IgD-negative memory B cell (primary cell): ENCODE results near the gene CBX5. TPM values are rescaled to one million over a fixed set of nuclear protein-coding genes. Genes with fewer than 3 reads are reported as not detected.

Source experiments
- H3K27ac Mint-ChIP-seq, 3 donors: one replicate each; pipeline ENCODE4 v1.8.0; 2020 to 2022; ENCODE audit warnings: mild to moderate bottlenecking in 3 of 3, mixed read lengths in 3 of 3, moderate library complexity in 1 of 3
- H3K27me3 Mint-ChIP-seq: one replicate; pipeline ENCODE4 v1.8.0; 2021; ENCODE audit warnings: mixed read lengths
- H3K36me3 Mint-ChIP-seq: one replicate; pipeline ENCODE4 v1.8.0; 2020; ENCODE audit warnings: mild to moderate bottlenecking, mixed read lengths
- H3K4me1 Mint-ChIP-seq, 3 donors: one replicate each; pipeline ENCODE4 v1.8.0; 2020 to 2022; ENCODE audit warnings: mixed read lengths in 3 of 3, mild to moderate bottlenecking in 1 of 3
- H3K4me3 Mint-ChIP-seq, 4 donors: one replicate each; pipeline ENCODE4 v1.8.0; 2020 to 2022; ENCODE audit warnings: mild to moderate bottlenecking in 4 of 4, mixed read lengths in 4 of 4, moderate library complexity in 3 of 4
- H3K9me3 Mint-ChIP-seq, 3 donors: one replicate each; pipeline ENCODE4 v1.8.0; 2020 to 2021; ENCODE audit warnings: mixed read lengths in 3 of 3, mild to moderate bottlenecking in 1 of 3
- polyA plus RNA-seq: library from polyadenylated mRNA; unstranded; fragments of 300-500 nt; fragmentation: Illumina TruSeq; gene quantifications from one replicate; pipeline ENCODE4 v1.2.3, GENCODE V29; 2021

CBX5 gene
- polyA plus RNA-seq, 1 donor from 2014 or later, result 20.6 TPM

DNA sequence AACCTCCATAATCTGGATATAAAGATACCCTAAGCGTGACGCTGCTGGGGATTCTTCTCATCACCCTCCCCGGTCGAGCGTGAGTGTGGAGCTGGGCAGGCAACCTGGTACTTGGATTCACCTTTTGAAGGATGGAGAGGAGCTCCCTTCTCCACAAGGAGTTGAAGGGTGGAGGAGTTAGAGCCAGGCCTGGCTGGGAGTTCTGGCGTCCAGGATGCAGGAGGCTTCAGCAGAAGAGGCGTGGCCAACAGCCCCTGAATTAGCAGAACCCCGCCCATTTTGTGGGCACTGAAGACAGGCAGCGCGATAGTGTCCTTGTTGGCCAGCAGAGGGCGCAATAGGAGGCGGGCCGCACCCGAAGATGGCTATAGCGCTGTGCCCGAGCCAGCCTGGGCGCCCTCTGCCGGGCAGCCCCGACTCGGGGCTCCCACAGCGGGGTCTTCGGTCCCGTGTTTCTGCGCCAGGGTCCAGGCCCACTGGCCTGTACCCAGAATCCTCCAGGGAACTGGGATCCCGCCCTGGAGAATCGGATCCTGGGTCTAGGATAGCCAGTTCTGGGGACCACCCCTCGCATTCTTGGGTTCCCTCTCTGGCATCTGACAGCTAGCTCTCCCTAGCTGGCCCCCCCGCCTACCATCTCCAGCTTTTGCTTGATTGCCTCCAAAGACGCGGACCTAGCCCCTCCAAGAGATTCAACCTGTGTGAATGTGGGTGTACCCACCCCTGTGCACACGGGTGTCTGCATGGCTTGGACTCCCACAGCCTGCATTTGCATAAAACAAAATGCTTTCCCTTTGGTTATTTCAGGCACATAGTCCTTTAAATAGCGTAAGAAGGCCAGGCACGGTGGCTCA, 65.1 kb downstream of the CBX5 start:
- H3K27me3 Mint-ChIP-seq, result peaks cover 7% of the 10 kb centered on the region
- H3K9me3 Mint-ChIP-seq, result no peaks in the 10 kb centered on the region
- H3K4me1 Mint-ChIP-seq, result peaks cover 28 to 36% (median 31%) of the 10 kb centered on the region in 3 donors
- H3K4me3 Mint-ChIP-seq, result peak overlapping the region; percentile 81 to 97 (median 92)
- H3K36me3 Mint-ChIP-seq, result no peaks in the 10 kb centered on the region
- peak overlapping the region in 2 of 3 donors; percentile 85 to 91 for H3K27ac Mint-ChIP-seq

- peak overlapping the region in 1 of 3 donors; percentile 73 for H3K27ac Mint-ChIP-seq
Observed at GRCh38 chr12:54213079-54213478, 66.8 kb downstream of the CBX5 start.

GRCh38 chr12:54211920-54212319, 68.0 kb downstream of the CBX5 start:
- no peak overlapping the region for H3K4me3 Mint-ChIP-seq
- peak overlapping the region in 1 of 3 donors; percentile 48 for H3K27ac Mint-ChIP-seq

More at GRCh38 chr12:54213079-54213478, 66.8 kb downstream of the CBX5 start:
- peaks cover 10% of the 10 kb centered on the region for H3K27me3 Mint-ChIP-seq
- H3K4me1 Mint-ChIP-seq, result peaks cover 22 to 27% (median 23%) of the 10 kb centered on the region in 3 donors
- no peaks in the 10 kb centered on the region for H3K36me3 Mint-ChIP-seq
- no peaks in the 10 kb centered on the region for H3K9me3 Mint-ChIP-seq
- H3K4me3 Mint-ChIP-seq, result no peak overlapping the region

GRCh38 chr12:54210400-54210790, 69.5 kb downstream of the CBX5 start:
- H3K4me1 Mint-ChIP-seq, result peaks cover 5 to 7% (median 6%) of the 10 kb centered on the region in 3 donors
- no peaks in the 10 kb centered on the region for H3K36me3 Mint-ChIP-seq
- no peaks in the 10 kb centered on the region for H3K9me3 Mint-ChIP-seq
- H3K27me3 Mint-ChIP-seq, result peaks cover 12% of the 10 kb centered on the region
- peak overlapping the region in 1 of 3 donors; percentile 71 for H3K27ac Mint-ChIP-seq
- H3K4me3 Mint-ChIP-seq, result no peak overlapping the region

More at GRCh38 chr12:54211920-54212319, 68.0 kb downstream of the CBX5 start:
- Mint-ChIP-seq H3K36me3 (no peaks in the 10 kb centered on the region), H3K27me3 (peaks cover 14% of the 10 kb centered on the region), H3K9me3 (no peaks in the 10 kb centered on the region), H3K4me1 (peaks cover 13 to 19% (median 17%) of the 10 kb centered on the region in 3 donors)

DNA sequence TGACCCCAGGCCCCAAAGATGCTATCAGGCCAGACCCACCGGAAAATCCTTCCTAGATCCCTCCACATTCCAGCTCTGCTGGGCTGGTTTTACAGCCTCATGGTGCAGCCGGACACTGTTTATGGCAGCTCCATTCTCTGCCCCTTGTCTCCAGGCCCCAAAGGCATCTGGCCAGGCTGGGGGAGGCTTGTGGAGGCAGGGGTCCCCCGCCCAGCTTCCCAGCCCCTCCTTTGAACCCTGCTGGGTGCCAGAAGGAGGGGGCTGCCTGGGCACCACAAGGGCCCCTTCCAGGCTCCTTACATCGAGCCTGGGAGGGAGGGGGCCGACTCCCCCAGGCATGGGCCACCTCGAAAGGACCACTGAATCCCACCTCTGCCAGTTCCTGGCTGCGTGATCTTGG, 71.3 kb downstream of the CBX5 start:
- H3K4me1 Mint-ChIP-seq, result peaks cover 2 to 4% (median 3%) of the 10 kb centered on the region in 3 donors
- H3K27me3 Mint-ChIP-seq, result peaks cover 16% of the 10 kb centered on the region
- H3K36me3 Mint-ChIP-seq, result no peaks in the 10 kb centered on the region
- no peak overlapping the region for H3K4me3 Mint-ChIP-seq
- no peaks in the 10 kb centered on the region for H3K9me3 Mint-ChIP-seq
- no peak overlapping the region for H3K27ac Mint-ChIP-seq

DNA sequence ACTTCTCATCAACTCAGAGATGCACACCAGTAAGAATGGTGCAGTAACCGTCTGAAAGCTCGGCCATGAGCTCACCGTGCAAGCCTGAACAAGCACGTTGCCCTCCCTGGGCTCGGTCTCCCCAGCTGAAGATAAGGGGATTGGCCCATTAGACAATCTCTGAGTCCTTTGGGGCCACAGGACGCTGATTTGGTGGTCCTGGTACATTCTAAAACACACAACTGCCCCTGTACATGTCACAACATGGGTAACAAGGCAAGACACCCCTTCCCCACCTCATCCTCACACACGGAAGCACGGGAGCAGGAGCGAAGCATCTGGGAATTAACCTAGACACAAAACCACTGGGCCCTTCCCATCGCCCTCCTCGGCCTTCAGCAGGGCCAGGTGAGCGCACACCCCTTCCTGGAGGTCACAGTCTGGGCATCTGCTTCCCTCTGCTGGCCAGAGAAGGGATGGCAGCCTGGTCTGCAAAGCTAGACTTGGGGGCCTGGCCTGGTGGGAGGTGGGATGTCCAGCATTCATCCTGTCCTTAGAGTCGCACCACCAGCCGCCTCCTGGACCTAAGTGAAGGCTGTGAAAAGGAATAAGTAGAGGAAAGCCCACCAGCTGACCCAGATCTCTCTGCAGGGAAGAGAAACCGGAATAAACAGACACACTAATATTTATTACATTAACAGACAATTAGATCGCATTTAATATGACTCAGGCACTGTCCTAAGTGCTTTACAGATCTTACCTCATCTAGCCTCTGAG, 72.2 kb downstream of the CBX5 start:
- Mint-ChIP-seq H3K4me3 (no peak overlapping the region), H3K27me3 (peaks cover 14% of the 10 kb centered on the region), H3K9me3 (no peaks in the 10 kb centered on the region), H3K27ac (peak overlapping the region in 2 of 3 donors; percentile 4 to 20), H3K4me1 (peaks cover 0 to 4% (median 2%) of the 10 kb centered on the region in 3 donors), H3K36me3 (no peaks in the 10 kb centered on the region)

- H3K27me3 Mint-ChIP-seq, result peaks cover 16% of the 10 kb centered on the region
- H3K4me3 Mint-ChIP-seq, result no peak overlapping the region
- no peaks in the 10 kb centered on the region for H3K36me3 Mint-ChIP-seq
- H3K9me3 Mint-ChIP-seq, result no peaks in the 10 kb centered on the region
- H3K4me1 Mint-ChIP-seq, result peaks cover 0 to 4% (median 2%) of the 10 kb centered on the region in 3 donors
- H3K27ac Mint-ChIP-seq, result no peak overlapping the region
Observed at GRCh38 chr12:54206791-54207190, 73.1 kb downstream of the CBX5 start.

- no peak overlapping the region for H3K27ac Mint-ChIP-seq
- peaks cover 34% of the 10 kb centered on the region for H3K27me3 Mint-ChIP-seq
- H3K36me3 Mint-ChIP-seq, result no peaks in the 10 kb centered on the region
- H3K9me3 Mint-ChIP-seq, result no peaks in the 10 kb centered on the region
- H3K4me1 Mint-ChIP-seq, result peaks cover 0 to 4% (median 2%) of the 10 kb centered on the region in 3 donors
- H3K4me3 Mint-ChIP-seq, result no peak overlapping the region
Observed at GRCh38 chr12:54204316-54204715, 75.6 kb downstream of the CBX5 start.

GRCh38 chr12:54201001-54201794, 78.7 kb downstream of the CBX5 start:
- H3K9me3 Mint-ChIP-seq, result no peaks in the 10 kb centered on the region
- peaks cover 11% of the 10 kb centered on the region in 3 donors for H3K4me1 Mint-ChIP-seq
- H3K4me3 Mint-ChIP-seq, result no peak overlapping the region
- H3K36me3 Mint-ChIP-seq, result no peaks in the 10 kb centered on the region
- no peak overlapping the region for H3K27ac Mint-ChIP-seq
- peaks cover 56% of the 10 kb centered on the region for H3K27me3 Mint-ChIP-seq

- Mint-ChIP-seq H3K4me3 (no peak overlapping the region), H3K27me3 (peaks cover 61% of the 10 kb centered on the region), H3K36me3 (no peaks in the 10 kb centered on the region), H3K9me3 (no peaks in the 10 kb centered on the region), H3K27ac (no peak overlapping the region), H3K4me1 (peaks cover 12 to 16% (median 12%) of the 10 kb centered on the region in 3 donors)
Observed at GRCh38 chr12:54200412-54200811, 79.5 kb downstream of the CBX5 start.

- H3K36me3 Mint-ChIP-seq, result no peaks in the 10 kb centered on the region
- no peak overlapping the region for H3K27ac Mint-ChIP-seq
- peaks cover 65% of the 10 kb centered on the region for H3K27me3 Mint-ChIP-seq
- peak overlapping the region in 1 of 4 donors; percentile 22 for H3K4me3 Mint-ChIP-seq
- peaks cover 12 to 19% (median 15%) of the 10 kb centered on the region in 3 donors for H3K4me1 Mint-ChIP-seq
- H3K9me3 Mint-ChIP-seq, result no peaks in the 10 kb centered on the region
Observed at GRCh38 chr12:54199917-54200316, 80.0 kb downstream of the CBX5 start.

DNA sequence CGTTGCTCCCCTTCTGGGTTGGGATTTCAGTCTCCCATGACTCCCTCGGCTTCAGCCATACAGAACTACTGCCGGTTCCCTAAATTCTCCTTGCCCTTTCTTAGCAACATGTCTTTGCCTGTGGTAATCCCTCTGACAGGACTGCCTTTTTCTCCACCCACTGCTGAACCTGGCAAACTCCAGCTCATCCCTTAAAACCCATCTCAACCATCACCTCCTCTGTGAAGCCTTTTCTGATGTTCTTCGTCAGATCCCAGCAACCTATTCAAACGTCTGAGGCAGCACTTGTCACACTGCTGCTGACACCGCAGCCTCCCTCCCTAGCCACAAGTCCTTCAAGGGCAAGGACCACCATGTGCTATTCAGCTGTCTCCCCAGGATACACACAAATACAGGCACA, 80.9 kb downstream of the CBX5 start:
- H3K4me1 Mint-ChIP-seq, result peaks cover 12 to 19% (median 15%) of the 10 kb centered on the region in 3 donors
- peaks cover 63% of the 10 kb centered on the region for H3K27me3 Mint-ChIP-seq
- H3K36me3 Mint-ChIP-seq, result no peaks in the 10 kb centered on the region
- peak overlapping the region in 1 of 4 donors; percentile 31 for H3K4me3 Mint-ChIP-seq
- no peaks in the 10 kb centered on the region for H3K9me3 Mint-ChIP-seq
- no peak overlapping the region for H3K27ac Mint-ChIP-seq

GRCh38 chr12:54197431-54197909, 82.5 kb downstream of the CBX5 start:
- Mint-ChIP-seq H3K4me1 (peaks cover 12 to 19% (median 15%) of the 10 kb centered on the region in 3 donors), H3K4me3 (peak overlapping the region in 2 of 4 donors; percentile 16 to 81), H3K27me3 (peaks cover 70% of the 10 kb centered on the region), H3K36me3 (no peaks in the 10 kb centered on the region), H3K9me3 (no peaks in the 10 kb centered on the region), H3K27ac (no peak overlapping the region)

- Mint-ChIP-seq H3K27ac (no peak overlapping the region), H3K4me3 (peak overlapping the region in 3 of 4 donors; percentile 16 to 72 (median 45)), H3K9me3 (no peaks in the 10 kb centered on the region), H3K27me3 (peaks cover 68% of the 10 kb centered on the region), H3K36me3 (no peaks in the 10 kb centered on the region), H3K4me1 (peaks cover 12 to 19% (median 15%) of the 10 kb centered on the region in 3 donors)
Observed at GRCh38 chr12:54197010-54197409, 82.9 kb downstream of the CBX5 start.
